GM19438 (cell line): Measurements from ENCODE around the gene CEP20.

ENCODE experiments used
- ATAC-seq: cut with Tn5 transposase; IDR thresholded peaks from one replicate; pipeline ENCODE4 v1.9.1; 2021; ENCODE audit warnings: low read depth; ENCODE audit not compliant: unreplicated experiment

The CEP20 gene

GRCh38 chr16:15898654-15899053, 10.3 kb upstream of the CEP20 start:
- ATAC-seq, result no peak

GRCh38 chr16:15897834-15898254, 9.4 kb upstream of the CEP20 start:
- ATAC-seq, result no peak

GRCh38 chr16:15897121-15897780, 8.8 kb upstream of the CEP20 start:
- no peak for ATAC-seq

GRCh38 chr16:15894571-15895374, 6.4 kb upstream of the CEP20 start:
- ATAC-seq, result no peak

- no peak for ATAC-seq
Measured at GRCh38 chr16:15891508-15891907, 3.1 kb upstream of the CEP20 start.

- ATAC-seq, result no peak
Measured at GRCh38 chr16:15887283-15887682, 1.1 kb downstream of the CEP20 start.

- ATAC-seq, result no peak
Measured at GRCh38 chr16:15886078-15886477, 2.3 kb downstream of the CEP20 start.

GRCh38 chr16:15885560-15886001, 2.8 kb downstream of the CEP20 start:
- ATAC-seq, result no peak

- no peak for ATAC-seq
Measured at GRCh38 chr16:15882563-15882962, 5.8 kb downstream of the CEP20 start.

- ATAC-seq, result no peak
Measured at GRCh38 chr16:15881794-15882379, 6.5 kb downstream of the CEP20 start.

- ATAC-seq, result no peak
Measured at GRCh38 chr16:15880434-15881308, 7.7 kb downstream of the CEP20 start.

- no peak for ATAC-seq
Measured at GRCh38 chr16:15879255-15879811, 9.1 kb downstream of the CEP20 start.

GRCh38 chr16:15876503-15876902, 11.9 kb downstream of the CEP20 start:
- ATAC-seq, result no peak

- no peak for ATAC-seq
Measured at GRCh38 chr16:15874745-15875314, 13.6 kb downstream of the CEP20 start.

- no peak for ATAC-seq
Measured at GRCh38 chr16:15873737-15874136, 14.7 kb downstream of the CEP20 start.

- ATAC-seq, result no peak
Measured at GRCh38 chr16:15873301-15873700, 15.1 kb downstream of the CEP20 start.

- no peak for ATAC-seq
Measured at GRCh38 chr16:15870011-15870410, 18.4 kb downstream of the CEP20 start.

GRCh38 chr16:15866451-15866850, 22.0 kb downstream of the CEP20 start:
- ATAC-seq, result no peak

- ATAC-seq, result no peak
Measured at GRCh38 chr16:15865742-15866141, 22.7 kb downstream of the CEP20 start.

GRCh38 chr16:15864939-15865338, 23.5 kb downstream of the CEP20 start:
- ATAC-seq, result no peak
